HUDEP-2 (cell line): Measurements from ENCODE around the gene IL12RB2.

Experiments used
- DNase-seq, 76 experiments: peaks; one replicate each; lab custom pipeline; 2025; ENCODE audit not compliant: unreplicated experiment in 76 of 76; lab: John Stamatoyannopoulos, UW

Gene IL12RB2

DNA sequence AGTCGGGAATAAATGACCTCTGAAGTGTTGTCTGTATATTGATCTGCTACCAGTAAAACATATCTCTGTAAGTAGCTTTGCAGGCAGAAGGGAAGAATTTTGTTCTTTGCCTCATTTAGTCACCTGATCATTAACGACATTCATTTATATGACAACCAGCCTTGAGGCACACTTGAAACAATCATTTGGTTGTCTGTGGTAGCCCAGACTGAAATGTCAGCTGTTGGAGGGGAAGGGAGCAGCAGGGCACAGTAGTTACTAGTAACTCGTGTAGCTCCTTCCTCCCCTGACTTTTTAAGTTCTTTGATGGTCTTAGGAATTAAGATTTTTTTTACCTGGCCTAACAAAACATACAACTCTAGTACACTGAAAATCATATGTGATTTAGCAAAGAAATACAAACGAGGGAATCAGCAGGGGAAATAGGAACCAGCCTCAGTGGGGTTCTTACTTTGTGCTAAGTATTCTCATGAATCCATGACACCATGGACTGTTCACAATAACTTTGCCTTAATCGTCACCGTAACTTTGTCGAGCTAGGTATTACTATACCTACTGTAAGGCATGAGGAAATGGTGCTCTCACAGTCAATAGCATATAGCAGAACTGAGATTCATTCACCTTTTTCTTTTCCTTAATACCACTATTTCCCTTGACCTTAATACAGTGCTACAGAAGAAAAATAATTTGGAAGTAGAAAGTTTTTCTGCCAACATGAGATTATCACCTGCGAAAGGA lies 6.4 kb downstream of the IL12RB2 start:
- no peak for DNase-seq

DNA sequence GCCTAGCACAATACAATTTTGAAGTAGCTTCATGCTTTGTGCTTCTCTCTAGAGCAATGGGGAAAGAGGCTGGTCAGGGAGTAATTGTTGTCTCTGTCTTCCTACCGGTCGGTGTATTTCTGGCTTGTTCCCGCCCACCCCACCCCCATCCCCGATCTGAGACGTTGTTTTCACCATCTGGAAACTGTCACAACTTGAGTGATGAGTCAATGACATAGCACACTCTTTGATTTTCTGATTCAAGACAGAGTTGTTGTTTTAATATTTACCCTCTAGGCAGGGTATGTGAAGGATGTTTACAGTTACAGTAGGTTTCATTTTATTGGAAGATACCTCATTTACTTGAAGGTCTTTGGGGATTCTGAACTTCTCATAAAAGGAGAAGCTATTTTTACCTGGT lies 7.0 kb downstream of the IL12RB2 start:
- no peak for DNase-seq

DNA sequence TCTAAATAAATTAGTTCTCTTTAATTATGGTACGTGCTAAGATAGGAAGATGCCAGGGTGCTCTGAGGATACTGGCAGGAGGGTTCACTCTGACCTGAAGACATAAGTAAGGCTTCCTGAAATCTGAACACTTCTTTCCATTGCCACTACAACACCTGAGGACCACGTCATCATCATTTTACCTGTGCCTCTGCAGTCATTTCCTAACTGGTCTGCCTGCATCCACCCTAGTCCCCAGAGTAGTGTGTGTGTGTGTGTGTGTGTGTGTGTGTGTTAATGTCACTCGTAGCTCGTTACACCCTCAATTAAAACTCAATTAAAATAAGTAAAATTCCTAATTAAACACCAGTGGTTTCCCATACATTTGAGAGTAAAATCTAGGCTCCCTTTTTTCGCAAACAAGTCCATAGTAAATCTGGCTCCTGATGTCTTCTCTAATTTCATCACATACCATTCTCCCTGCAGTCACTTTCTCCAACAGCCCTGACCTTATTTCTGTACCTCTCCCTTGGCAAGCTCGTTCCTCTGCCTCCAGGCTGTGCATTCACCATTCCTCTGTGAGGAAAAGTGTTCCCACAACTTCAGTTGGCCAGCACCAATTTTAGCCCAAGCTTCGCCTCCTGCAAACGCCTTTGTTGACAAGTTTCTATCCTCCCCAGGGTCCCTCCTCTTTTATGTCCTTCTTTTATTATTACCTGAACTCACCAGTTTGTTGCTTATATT lies 8.7 kb downstream of the IL12RB2 start:
- no peak for DNase-seq

DNA sequence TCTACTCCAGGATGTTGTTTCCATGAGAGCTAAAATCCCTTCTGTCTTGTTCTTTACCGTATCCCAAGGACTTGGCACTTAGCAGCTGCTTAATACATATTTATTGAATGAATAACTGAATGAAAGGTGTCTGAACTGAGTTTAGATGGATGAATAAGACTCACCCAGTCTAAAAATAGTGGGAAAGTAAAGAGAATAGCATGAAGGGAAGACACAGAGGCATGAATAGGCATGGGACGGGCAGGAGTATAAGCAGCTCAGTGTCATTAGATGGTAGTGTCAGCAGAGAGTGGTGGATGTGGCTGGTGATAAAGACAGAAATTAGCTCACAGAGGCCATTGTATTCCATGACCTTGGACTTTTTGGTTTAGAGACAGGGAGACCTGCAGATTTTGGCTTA lies 9.2 kb downstream of the IL12RB2 start:
- no peak for DNase-seq

DNA sequence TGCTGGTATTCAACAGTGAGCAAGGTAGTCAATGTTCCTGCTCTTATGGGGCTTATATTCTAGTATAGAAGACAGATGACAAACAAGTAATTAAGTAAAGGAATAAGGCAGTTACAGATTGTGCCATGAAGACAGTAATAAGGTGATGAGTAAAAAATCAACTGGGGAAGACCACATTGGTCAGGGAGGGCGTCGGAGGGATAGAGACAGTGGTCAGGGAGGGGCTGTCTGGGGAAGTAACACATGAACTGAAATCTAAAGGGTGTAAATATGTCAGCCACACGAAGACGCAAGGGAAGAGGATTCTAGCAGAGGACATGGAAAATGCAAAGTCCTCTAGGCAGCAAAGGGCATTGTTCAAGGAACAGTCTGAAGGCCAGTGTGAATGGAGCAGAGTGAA lies 10.1 kb downstream of the IL12RB2 start:
- no peak for DNase-seq

DNA sequence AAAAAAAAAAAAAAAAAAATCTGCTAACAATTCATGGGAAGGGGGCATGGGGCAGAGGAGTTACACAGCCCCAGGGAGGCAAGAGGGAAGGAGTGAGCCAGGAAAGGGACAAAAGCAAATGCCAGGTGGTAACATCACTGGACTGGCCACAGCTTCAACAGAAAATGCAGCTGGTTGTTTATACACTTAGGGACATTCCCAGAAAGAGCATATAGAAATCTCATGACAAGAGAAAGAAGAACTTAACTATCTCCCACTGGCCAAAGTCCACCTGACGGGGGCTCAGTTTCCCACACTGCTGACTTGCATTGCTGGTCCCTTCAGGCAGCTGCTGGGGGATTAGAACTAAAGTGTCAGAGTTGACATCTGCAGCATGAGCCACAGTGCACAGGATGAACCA lies 14.8 kb downstream of the IL12RB2 start:
- no peak for DNase-seq

DNA sequence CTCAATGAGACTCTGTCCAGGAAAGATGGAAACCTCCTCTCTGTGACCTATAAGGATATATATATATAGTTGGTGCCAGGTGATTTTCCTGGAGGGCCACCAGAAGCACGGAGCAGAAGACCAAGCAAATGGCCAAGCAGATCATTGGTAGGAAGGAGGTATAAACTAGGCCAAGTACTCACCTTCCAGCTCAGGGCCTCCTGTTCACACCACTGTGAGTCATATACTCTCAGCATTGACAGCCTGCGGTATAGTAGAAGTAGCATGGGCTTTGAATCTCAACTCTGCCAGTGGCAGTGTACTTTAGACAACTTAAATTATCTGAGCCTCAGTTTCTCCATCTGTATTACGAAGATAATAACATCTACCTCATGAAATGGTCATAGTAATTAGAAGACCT lies 15.4 kb downstream of the IL12RB2 start:
- DNase-seq, result no peak

DNA sequence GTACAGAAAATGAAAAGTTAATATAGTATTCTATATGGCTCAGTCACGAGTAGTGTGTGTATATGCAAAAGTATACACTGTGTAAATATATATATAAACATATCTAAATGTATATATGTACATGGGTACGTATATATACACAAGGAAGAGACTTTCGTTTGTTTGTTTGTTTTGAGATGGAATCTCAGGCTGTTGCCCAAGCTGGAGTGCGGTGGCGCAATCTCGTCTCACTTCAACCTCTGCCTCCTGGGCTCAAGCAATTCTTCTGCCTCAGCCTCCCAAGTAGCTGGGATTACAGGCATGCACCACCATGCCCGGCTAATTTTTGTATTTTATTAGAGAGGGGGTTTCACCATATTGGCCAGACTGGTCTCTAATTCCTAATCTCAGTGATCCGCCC lies 16.4 kb downstream of the IL12RB2 start:
- no peak for DNase-seq

DNA sequence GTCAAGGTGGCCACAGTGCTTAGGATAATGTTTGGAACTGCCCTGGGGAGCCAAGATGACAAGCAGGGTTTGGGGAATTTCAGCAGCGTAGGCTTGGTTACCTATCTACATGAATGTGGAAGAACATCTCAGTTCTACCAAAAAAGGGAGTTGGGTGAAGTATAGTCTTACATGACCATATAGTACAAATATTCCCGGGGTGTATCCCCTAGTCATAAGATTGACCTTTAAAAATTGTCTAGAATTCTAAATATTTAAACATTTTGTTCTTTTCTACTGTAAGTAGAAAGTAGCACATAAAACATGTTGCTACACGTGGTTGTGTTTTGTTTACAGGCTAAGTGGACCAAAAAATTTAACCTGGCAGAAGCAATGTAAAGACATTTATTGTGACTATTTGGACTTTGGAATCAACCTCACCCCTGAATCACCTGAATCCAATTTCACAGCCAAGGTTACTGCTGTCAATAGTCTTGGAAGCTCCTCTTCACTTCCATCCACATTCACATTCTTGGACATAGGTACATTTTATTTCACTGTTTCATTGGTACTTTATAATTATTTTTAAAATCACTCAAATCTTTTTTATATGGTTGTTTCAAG lies 20.3 kb downstream of the IL12RB2 start:
- no peak for DNase-seq

DNA sequence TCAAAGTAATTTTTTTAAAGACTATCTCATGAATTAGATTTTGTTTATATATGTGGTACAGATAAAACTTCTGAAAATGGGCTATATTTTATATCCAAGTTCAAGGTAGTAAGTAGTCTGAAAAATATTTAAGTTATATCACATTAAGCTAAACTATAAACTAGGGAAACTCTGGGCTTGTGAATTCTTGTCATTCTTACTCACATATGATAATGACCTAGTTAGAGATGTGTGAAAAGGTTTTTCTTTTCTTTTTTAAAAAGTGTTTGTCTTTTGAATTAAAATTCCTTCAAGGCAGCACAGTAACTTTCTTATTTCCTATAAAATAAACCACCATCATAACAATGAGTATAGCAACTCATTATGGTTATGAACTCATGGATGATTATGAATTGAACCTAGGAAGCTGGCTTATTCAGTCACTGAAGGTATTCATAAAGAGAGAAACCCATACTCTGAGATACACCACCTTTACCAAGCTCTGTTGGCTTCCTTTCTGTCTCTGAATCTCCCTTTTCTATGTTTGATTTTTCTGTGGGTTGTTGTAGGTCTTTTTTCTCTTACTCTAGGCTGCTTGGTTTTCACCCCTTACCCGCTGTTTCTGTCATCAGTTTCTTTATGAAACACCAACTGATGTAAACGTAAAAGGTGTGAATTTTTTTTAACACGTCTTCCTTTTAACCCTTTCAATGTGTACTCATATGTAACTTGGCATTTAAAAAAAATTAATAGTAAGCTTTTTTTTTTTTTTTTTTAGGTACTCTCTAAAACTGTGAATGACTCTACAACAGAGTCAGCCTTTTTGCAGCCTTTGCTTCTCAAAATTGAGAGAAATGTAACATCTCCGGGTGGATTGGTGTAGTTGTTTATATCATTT lies 25.2 kb downstream of the IL12RB2 start:
- DNase-seq, result no peak

DNA sequence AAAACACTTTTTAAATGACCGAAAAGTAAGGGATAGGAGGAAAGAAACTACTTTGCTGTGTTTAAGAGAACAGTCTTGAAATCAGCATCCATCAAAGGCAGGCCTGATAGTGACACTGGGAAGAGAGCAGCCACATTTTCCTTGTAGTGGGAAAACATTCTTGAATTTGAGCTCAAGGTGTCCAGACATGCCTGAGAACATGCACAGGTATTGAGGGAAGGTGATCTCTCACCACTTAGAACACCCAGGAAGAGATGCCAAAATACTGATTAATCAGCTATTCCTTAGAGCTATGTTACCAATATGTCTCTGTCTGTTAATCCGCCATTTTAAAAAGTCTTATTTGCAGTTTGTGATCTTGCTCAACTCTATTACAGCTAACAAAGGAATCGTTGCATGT lies 25.9 kb downstream of the IL12RB2 start:
- DNase-seq, result no peak

DNA sequence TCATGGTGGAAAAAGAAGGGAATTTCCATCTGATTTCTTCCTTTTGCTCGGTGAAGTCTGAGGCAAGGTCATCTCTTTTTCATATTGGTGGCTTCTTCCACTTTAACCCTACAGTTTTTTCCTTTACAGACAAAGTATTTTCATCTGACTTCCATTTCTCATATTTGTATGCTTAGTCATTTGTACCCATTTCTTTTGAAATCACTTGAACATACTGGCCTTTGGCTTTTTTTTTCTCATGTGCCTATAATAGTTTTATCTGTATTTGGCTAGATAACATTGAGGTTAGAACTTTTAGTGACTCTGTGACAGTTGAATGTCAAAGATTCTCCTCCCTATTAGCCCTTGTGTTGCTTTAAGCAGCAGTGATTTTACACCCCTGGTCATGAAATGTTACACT lies 27.7 kb downstream of the IL12RB2 start:
- no peak for DNase-seq

DNA sequence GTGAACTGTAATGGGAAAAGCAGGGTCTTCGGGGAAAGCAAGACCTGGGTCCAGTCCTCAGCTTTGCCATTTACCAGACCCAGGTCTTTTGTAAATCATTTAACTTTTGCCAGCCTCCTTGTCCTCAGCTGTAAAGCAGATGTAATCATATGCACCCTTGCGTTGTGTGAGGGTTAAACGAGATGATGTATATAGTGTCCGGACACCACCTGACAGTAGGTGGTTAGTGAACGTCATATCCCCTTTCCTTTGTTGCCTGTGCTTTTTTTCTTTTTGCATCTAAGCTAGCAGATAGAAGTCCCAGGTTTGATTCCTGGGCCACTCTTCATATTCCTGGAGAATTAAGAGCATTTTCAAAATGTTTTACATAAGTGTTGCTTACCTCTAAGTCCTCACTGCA lies 28.5 kb downstream of the IL12RB2 start:
- no peak for DNase-seq

DNA sequence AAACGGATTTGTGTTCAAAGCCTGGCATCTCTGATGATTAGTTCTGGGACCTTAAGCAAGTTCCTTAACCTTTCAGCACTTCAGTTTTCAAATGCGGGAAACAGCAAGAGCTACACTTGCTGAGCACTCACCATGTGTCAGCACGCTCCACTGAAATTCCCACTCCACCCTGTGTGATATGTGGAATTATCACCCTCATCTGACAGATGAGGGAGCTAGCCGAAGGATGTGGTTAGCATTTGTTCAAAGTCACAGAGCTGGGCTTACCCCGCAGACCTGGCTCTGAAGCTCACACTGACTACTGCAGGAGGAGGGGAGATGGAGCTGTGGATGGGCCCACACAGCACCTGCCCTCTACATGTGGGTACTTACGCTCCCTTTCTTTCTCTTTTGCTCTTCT lies 29.1 kb downstream of the IL12RB2 start:
- no peak for DNase-seq

DNA sequence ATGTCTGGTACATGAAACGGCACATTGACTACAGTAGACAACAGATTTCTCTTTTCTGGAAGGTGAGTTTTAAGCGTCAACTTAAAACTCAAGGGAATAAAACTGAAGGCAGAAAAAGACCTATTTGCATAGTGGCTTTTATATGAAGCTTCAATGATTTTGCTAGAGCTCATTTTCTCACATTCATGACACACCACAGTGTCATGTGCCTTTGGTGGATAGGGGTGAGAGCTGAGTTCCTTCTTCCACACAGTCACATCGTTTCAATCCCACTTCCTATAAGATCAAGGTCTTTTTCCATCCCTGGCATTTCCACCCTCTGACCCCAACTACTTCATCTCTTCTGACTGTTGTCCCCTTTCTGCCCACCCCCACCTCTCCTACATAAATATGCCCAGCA lies 31.0 kb downstream of the IL12RB2 start:
- no peak for DNase-seq

DNA sequence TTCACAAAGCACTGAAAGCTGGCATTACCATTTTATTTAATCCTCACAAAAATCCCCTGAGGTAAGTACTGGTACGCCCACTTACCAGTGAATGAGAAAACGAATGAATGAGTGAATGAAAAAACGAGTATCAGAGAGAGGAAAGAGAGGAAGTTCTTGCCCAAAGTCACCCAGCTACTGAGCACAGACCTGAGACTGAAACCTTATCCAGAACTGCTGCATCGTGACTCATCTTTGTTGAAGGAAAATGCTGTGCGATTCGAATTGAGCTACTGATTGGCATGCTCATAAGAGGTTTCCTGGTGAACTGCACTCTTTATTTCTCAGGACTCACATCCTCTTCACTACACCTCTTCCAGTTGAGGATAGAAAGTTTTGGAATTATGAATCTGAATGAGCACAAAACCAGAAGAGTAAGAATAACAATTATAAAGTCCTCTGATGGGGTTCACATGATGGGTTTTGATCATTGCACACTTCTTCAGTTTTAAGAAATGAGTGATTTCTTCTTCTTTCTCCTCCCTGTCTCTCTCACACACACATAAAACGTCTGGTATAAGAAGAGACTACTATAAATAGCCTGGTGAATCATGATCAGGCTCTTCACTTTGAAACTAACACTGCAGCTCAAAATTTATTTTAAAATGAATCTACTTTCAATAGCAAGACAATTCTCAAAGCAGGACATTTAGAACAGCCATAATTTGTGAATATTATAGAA lies 32.1 kb downstream of the IL12RB2 start:
- DNase-seq, result no peak

DNA sequence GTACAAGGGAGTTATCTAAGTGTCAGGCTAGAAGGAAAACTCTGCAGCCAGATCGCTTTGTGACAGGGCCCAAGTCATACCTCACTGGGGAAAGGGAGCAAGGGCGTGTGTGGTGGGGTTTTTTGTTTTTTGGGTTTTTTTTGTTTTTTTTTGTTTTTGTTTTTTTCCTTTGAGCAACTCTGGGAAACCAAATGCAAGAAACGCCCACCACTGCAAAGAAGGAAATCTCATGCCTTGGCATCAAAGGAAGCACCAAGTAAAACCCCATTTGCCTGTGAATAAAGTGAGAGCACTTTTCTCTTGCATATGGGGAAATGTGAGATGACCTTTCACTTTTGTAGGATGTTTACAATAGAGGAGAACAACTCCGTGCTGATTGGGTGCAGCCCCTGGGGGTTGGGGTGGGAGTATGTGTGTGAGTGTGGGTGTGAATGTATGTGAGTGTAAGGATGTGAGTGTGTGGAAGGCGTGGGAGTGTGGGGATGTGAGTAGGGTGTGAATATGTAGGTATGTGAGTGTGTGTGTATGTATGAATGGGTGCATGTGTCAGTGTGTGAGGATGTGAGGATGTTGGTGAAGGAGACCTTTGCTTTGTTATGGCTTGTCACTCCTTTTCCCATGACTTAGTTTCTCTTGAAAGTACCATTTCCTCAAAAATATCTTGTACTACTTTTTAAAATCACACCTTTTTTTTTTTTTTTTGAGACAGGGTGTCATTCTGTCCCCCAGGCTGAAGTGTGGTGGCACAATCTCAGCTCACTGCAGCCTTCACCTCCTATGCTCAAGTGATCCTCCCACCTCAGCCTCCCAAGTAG lies 34.6 kb downstream of the IL12RB2 start:
- no peak for DNase-seq

DNA sequence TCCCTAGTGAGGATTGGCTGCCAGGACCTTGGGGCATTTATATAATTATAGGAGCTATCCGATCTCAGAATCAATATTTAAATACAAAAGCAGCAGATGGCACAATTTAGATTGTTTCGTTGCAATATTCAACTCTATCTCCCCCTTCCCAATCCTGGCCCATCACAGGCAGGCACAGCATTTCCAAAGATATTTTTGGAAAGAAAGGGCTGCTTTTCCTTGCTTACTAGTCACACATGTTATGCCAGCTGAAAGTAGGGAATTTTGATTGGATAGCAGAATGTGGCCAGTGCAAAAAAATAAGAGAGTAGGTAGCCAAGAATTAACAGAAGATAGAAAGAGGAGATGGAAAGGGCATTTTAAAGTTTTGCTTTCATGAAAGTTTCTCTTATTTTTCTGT lies 37.9 kb downstream of the IL12RB2 start:
- DNase-seq, result no peak

DNA sequence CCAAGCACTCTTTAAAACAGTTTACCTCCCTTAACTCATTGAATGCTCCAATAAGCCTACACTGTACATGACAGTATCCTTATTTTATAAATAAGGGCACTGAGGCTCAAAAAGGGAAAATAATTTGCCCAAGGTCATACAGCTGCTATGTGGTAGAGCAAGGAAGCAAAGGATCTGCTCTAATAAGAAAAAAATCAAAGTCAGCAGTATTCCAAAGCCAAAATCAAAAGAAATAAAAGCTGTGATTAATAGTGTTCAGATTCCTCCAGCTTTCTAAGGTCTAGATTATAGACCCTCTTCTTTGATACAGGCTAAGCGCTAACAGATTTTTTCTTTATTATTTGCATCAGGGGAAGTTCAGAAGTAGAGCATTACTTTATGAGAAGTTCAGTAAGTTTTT lies 39.3 kb downstream of the IL12RB2 start:
- no peak for DNase-seq
